Measurements from ENCODE around the gene STPG2. TPM values are rescaled to one million over a fixed set of nuclear protein-coding genes. Genes with fewer than 3 reads are reported as not detected.

Gene STPG2
- total RNA-seq, 4 donors from 2014 or later, result 0.22 to 1.7 (median 1.1) TPM; not detected in 1

- TF ChIP-seq CTCF (IDR thresholded peaks at IDR 0.05; ENCODE audit: low read depth), result no peak
Measured at GRCh38 chr4:97868097-97868496, 275.2 kb downstream of the STPG2 start.

- no peak for TF ChIP-seq CTCF (IDR thresholded peaks at IDR 0.05; ENCODE audit: low read depth)
Measured at GRCh38 chr4:97867557-97868091, 275.7 kb downstream of the STPG2 start.

GRCh38 chr4:97866821-97867556, 276.3 kb downstream of the STPG2 start:
- TF ChIP-seq CTCF (IDR thresholded peaks at IDR 0.05; ENCODE audit: low read depth), result no peak

GRCh38 chr4:97851115-97851514, 292.2 kb downstream of the STPG2 start:
- TF ChIP-seq CTCF (IDR thresholded peaks at IDR 0.05; ENCODE audit: low read depth), result no peak

- no peak for TF ChIP-seq CTCF (IDR thresholded peaks at IDR 0.05; ENCODE audit: low read depth)
Measured at GRCh38 chr4:97845758-97846157, 297.5 kb downstream of the STPG2 start.

- no peak for TF ChIP-seq CTCF (IDR thresholded peaks at IDR 0.05; ENCODE audit: low read depth)
Measured at GRCh38 chr4:97841512-97841911, 301.8 kb downstream of the STPG2 start.

GRCh38 chr4:97836662-97837061, 306.6 kb downstream of the STPG2 start:
- no peak for TF ChIP-seq CTCF (IDR thresholded peaks at IDR 0.05; ENCODE audit: low read depth)
